ENCODE data around the gene OSTM1. TPM values are rescaled to one million over a fixed set of nuclear protein-coding genes. Genes with fewer than 3 reads are reported as not detected.

Gene OSTM1
- total and polyA plus RNA-seq, 2 donors (not counting 1 experiment from before 2014, with no cell fraction given): 6.2 to 41.7 TPM

GRCh38 chr6:108097882-108098281 is 23.3 kb upstream of the OSTM1 start:
- H3K4me3 ChIP-seq (ENCODE audit: control extremely low read depth in 1 of 5, extremely low read depth in 1 of 5, insufficient read depth in 1 of 5, low read depth in 2 of 5, low read length in 4 of 5): no peak overlapping the region
- ATAC-seq (ENCODE audit: low read depth) (no peak), DNase-seq (no peak)
- no peaks in the 10 kb centered on the region for H3K9me3 Mint-ChIP-seq (ENCODE audit: insufficient read depth)
- H4K20me1 ChIP-seq (ENCODE audit: control insufficient read depth, insufficient read depth, low read length, poor library complexity, severe bottlenecking): no peaks in the 10 kb centered on the region
- H3K36me3 ChIP-seq (replicated peaks in 1 of 2; ENCODE audit: control extremely low read depth in 1 of 2, control insufficient read depth in 1 of 2, extremely low read depth in 1 of 2, insufficient read depth in 2 of 2, low read length in 1 of 2): no peaks in the 10 kb centered on the region
- peaks cover 0 to 5% (median 0%) of the 10 kb centered on the region in 3 donors for H3K9me3 ChIP-seq (ENCODE audit: control extremely low read depth in 1 of 3, control insufficient read depth in 2 of 3, insufficient read depth in 1 of 3, low read length in 2 of 3)
- H2AFZ ChIP-seq (ENCODE audit: insufficient read depth, low read depth, low read length, poor library complexity, severe bottlenecking): no peak overlapping the region
- peaks cover 30% of the 10 kb centered on the region for H3K27me3 Mint-ChIP-seq
- H3K27me3 ChIP-seq (replicated peaks in 1 of 4; ENCODE audit: control extremely low read depth in 1 of 4, control insufficient read depth in 3 of 4, insufficient read depth in 4 of 4, low read length in 3 of 4): peaks cover 0 to 5% (median 5%) of the 10 kb centered on the region in 4 experiments
- no peak for TF ChIP-seq EZH2 (IDR thresholded peaks at IDR 0.05; ENCODE audit: borderline replicate concordance, insufficient read depth, low read depth, low read length, poor library complexity, severe bottlenecking)
- TF ChIP-seq, protein P1, sequence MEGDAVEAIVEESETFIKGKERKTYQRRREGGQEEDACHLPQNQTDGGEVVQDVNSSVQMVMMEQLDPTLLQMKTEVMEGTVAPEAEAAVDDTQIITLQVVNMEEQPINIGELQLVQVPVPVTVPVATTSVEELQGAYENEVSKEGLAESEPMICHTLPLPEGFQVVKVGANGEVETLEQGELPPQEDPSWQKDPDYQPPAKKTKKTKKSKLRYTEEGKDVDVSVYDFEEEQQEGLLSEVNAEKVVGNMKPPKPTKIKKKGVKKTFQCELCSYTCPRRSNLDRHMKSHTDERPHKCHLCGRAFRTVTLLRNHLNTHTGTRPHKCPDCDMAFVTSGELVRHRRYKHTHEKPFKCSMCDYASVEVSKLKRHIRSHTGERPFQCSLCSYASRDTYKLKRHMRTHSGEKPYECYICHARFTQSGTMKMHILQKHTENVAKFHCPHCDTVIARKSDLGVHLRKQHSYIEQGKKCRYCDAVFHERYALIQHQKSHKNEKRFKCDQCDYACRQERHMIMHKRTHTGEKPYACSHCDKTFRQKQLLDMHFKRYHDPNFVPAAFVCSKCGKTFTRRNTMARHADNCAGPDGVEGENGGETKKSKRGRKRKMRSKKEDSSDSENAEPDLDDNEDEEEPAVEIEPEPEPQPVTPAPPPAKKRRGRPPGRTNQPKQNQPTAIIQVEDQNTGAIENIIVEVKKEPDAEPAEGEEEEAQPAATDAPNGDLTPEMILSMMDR (IDR thresholded peaks at IDR 0.05): no peak
- H3K79me2 ChIP-seq (ENCODE audit: control insufficient read depth, insufficient read depth, low read length): no peaks in the 10 kb centered on the region
- H3K27ac ChIP-seq (ENCODE audit: low read length in 2 of 2): no peak overlapping the region
- intact Hi-C loops (cut with micrococcal nuclease): no loop called here
- no peak overlapping the region for H3K27ac Mint-ChIP-seq
- no peaks in the 10 kb centered on the region for H3K4me1 ChIP-seq (ENCODE audit: control insufficient read depth in 2 of 2, insufficient read depth in 2 of 2, low read length in 2 of 2)
- no CpG with 5 or more reads among the region's 1 CpG for WGBS (ENCODE audit: insufficient coverage)
- POLR2A ChIA-PET: no interaction called here
- no peak overlapping the region for H3K4me3 Mint-ChIP-seq
- no peak overlapping the region for H3K4me2 ChIP-seq (replicated peaks; ENCODE audit: low read depth, low read length, poor library complexity, severe bottlenecking)
- H3K9ac ChIP-seq (ENCODE audit: low read length): no peak overlapping the region
- CTCF ChIA-PET: no interaction called here
- H3K4me1 Mint-ChIP-seq: no peaks in the 10 kb centered on the region

- WGBS (ENCODE audit: insufficient coverage): no CpG with 5 or more reads among the region's 4 CpGs
- Histone ChIP-seq H3K4me3 (ENCODE audit: control extremely low read depth in 1 of 5, extremely low read depth in 1 of 5, insufficient read depth in 1 of 5, low read depth in 2 of 5, low read length in 4 of 5) (no peak overlapping the region), H3K4me1 (ENCODE audit: control insufficient read depth in 2 of 2, insufficient read depth in 2 of 2, low read length in 2 of 2) (no peaks in the 10 kb centered on the region), H3K27me3 (replicated peaks in 1 of 4; ENCODE audit: control extremely low read depth in 1 of 4, control insufficient read depth in 3 of 4, insufficient read depth in 4 of 4, low read length in 3 of 4) (peaks cover 0 to 8% (median 3%) of the 10 kb centered on the region in 4 experiments), H3K9me3 (ENCODE audit: control extremely low read depth in 1 of 3, control insufficient read depth in 2 of 3, insufficient read depth in 1 of 3, low read length in 2 of 3) (peaks cover 0 to 5% (median 0%) of the 10 kb centered on the region in 3 donors), H3K79me2 (ENCODE audit: control insufficient read depth, insufficient read depth, low read length) (no peaks in the 10 kb centered on the region), H3K4me2 (replicated peaks; ENCODE audit: low read depth, low read length, poor library complexity, severe bottlenecking) (no peak overlapping the region), H3K9ac (ENCODE audit: low read length) (no peak overlapping the region), H3K27ac (ENCODE audit: low read length in 2 of 2) (no peak overlapping the region), H4K20me1 (ENCODE audit: control insufficient read depth, insufficient read depth, low read length, poor library complexity, severe bottlenecking) (no peaks in the 10 kb centered on the region), H2AFZ (ENCODE audit: insufficient read depth, low read depth, low read length, poor library complexity, severe bottlenecking) (no peak overlapping the region), H3K36me3 (replicated peaks in 1 of 2; ENCODE audit: control extremely low read depth in 1 of 2, control insufficient read depth in 1 of 2, extremely low read depth in 1 of 2, insufficient read depth in 2 of 2, low read length in 1 of 2) (no peaks in the 10 kb centered on the region)
- DNase-seq (no peak), ATAC-seq (ENCODE audit: low read depth) (no peak)
- no peak overlapping the region for H3K4me3 Mint-ChIP-seq
- intact Hi-C loops (cut with micrococcal nuclease): no loop called here
- ChIA-PET POLR2A (no interaction called here), CTCF (no interaction called here)
- peaks cover 20% of the 10 kb centered on the region for H3K27me3 Mint-ChIP-seq
- TF ChIP-seq, protein P1 (IDR thresholded peaks at IDR 0.05): no peak
- TF ChIP-seq EZH2 (IDR thresholded peaks at IDR 0.05; ENCODE audit: borderline replicate concordance, insufficient read depth, low read depth, low read length, poor library complexity, severe bottlenecking): no peak
- H3K4me1 Mint-ChIP-seq: no peaks in the 10 kb centered on the region
- H3K9me3 Mint-ChIP-seq (ENCODE audit: insufficient read depth): no peaks in the 10 kb centered on the region
- H3K27ac Mint-ChIP-seq: no peak overlapping the region
Observed at GRCh38 chr6:108093781-108094300, 19.3 kb upstream of the OSTM1 start.

Data from B cell (primary cell).